ENCODE results near the gene NEU1.

DNA sequence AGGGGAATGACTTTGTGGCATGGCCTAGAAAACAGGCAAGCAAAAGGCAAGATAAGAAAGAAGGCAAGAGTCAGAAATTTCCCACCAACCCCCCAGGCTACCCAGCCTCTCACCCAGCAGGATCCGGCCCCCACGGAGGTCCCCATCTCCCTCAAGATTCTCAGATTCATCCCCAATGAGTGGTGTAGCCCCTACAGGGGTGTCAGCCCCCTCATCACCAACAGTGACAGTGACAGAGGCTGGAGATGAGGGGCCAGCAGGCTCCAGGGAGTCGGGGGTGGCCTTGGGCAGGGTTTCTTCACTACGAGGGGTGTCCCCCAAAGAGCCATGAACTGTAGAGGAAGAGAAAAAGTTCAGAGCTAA is 33.9 kb upstream of the NEU1 start:
- no peak for TF ChIP-seq ESRRA (CRISPR knock-in tag; IDR thresholded peaks at IDR 0.05; ENCODE audit: borderline replicate concordance)
- TF ChIP-seq, protein P1, sequence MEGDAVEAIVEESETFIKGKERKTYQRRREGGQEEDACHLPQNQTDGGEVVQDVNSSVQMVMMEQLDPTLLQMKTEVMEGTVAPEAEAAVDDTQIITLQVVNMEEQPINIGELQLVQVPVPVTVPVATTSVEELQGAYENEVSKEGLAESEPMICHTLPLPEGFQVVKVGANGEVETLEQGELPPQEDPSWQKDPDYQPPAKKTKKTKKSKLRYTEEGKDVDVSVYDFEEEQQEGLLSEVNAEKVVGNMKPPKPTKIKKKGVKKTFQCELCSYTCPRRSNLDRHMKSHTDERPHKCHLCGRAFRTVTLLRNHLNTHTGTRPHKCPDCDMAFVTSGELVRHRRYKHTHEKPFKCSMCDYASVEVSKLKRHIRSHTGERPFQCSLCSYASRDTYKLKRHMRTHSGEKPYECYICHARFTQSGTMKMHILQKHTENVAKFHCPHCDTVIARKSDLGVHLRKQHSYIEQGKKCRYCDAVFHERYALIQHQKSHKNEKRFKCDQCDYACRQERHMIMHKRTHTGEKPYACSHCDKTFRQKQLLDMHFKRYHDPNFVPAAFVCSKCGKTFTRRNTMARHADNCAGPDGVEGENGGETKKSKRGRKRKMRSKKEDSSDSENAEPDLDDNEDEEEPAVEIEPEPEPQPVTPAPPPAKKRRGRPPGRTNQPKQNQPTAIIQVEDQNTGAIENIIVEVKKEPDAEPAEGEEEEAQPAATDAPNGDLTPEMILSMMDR (IDR thresholded peaks at IDR 0.05) = no peak
- TF ChIP-seq NR2C2 (CRISPR knock-in tag; IDR thresholded peaks at IDR 0.05) = no peak
- TF ChIP-seq, protein P2, sequence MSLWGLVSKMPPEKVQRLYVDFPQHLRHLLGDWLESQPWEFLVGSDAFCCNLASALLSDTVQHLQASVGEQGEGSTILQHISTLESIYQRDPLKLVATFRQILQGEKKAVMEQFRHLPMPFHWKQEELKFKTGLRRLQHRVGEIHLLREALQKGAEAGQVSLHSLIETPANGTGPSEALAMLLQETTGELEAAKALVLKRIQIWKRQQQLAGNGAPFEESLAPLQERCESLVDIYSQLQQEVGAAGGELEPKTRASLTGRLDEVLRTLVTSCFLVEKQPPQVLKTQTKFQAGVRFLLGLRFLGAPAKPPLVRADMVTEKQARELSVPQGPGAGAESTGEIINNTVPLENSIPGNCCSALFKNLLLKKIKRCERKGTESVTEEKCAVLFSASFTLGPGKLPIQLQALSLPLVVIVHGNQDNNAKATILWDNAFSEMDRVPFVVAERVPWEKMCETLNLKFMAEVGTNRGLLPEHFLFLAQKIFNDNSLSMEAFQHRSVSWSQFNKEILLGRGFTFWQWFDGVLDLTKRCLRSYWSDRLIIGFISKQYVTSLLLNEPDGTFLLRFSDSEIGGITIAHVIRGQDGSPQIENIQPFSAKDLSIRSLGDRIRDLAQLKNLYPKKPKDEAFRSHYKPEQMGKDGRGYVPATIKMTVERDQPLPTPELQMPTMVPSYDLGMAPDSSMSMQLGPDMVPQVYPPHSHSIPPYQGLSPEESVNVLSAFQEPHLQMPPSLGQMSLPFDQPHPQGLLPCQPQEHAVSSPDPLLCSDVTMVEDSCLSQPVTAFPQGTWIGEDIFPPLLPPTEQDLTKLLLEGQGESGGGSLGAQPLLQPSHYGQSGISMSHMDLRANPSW (CRISPR knock-in tag; conservative IDR thresholded peaks at IDR 0.05; ENCODE audit: low read depth) = no peak
- TF ChIP-seq SMAD4 (CRISPR knock-in tag; IDR thresholded peaks at IDR 0.05) = no peak
- no peak for TF ChIP-seq ZBTB21 (CRISPR knock-in tag; IDR thresholded peaks at IDR 0.05; ENCODE audit: borderline replicate concordance)
- TF ChIP-seq, protein P3, sequence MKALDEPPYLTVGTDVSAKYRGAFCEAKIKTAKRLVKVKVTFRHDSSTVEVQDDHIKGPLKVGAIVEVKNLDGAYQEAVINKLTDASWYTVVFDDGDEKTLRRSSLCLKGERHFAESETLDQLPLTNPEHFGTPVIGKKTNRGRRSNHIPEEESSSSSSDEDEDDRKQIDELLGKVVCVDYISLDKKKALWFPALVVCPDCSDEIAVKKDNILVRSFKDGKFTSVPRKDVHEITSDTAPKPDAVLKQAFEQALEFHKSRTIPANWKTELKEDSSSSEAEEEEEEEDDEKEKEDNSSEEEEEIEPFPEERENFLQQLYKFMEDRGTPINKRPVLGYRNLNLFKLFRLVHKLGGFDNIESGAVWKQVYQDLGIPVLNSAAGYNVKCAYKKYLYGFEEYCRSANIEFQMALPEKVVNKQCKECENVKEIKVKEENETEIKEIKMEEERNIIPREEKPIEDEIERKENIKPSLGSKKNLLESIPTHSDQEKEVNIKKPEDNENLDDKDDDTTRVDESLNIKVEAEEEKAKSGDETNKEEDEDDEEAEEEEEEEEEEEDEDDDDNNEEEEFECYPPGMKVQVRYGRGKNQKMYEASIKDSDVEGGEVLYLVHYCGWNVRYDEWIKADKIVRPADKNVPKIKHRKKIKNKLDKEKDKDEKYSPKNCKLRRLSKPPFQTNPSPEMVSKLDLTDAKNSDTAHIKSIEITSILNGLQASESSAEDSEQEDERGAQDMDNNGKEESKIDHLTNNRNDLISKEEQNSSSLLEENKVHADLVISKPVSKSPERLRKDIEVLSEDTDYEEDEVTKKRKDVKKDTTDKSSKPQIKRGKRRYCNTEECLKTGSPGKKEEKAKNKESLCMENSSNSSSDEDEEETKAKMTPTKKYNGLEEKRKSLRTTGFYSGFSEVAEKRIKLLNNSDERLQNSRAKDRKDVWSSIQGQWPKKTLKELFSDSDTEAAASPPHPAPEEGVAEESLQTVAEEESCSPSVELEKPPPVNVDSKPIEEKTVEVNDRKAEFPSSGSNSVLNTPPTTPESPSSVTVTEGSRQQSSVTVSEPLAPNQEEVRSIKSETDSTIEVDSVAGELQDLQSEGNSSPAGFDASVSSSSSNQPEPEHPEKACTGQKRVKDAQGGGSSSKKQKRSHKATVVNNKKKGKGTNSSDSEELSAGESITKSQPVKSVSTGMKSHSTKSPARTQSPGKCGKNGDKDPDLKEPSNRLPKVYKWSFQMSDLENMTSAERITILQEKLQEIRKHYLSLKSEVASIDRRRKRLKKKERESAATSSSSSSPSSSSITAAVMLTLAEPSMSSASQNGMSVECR (CRISPR knock-in tag; IDR thresholded peaks at IDR 0.05; ENCODE audit: borderline replicate concordance) = no peak
- no peak for TF ChIP-seq PRRX2 (CRISPR knock-in tag; IDR thresholded peaks at IDR 0.05)
- TF ChIP-seq, protein P4, sequence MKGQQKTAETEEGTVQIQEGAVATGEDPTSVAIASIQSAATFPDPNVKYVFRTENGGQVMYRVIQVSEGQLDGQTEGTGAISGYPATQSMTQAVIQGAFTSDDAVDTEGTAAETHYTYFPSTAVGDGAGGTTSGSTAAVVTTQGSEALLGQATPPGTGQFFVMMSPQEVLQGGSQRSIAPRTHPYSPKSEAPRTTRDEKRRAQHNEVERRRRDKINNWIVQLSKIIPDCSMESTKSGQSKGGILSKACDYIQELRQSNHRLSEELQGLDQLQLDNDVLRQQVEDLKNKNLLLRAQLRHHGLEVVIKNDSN (CRISPR knock-in tag; IDR thresholded peaks at IDR 0.05) = no peak
